Hepatocyte (in vitro differentiated cells): ENCODE measurements around the gene KIF27.

ENCODE experiments used
- EZH2 ChIP-seq: fragments of 200-600 bp; sonication (generic); IDR thresholded peaks from 2 replicates; pipeline ENCODE4 v1.6.1; 2016; ENCODE audit warnings: antibody characterized with exemption, mild to moderate bottlenecking, borderline replicate concordance
- EZH2phosphoT487 ChIP-seq: fragments of 200-600 bp; sonication (generic); IDR thresholded peaks from one replicate; pipeline ENCODE4 v1.6.1; 2018; ENCODE audit warnings: antibody characterized with exemption, mild to moderate bottlenecking, low read depth, moderate library complexity; ENCODE audit not compliant: unreplicated experiment, severe bottlenecking
- TF ChIP-seq, protein P1 (sequence below): fragments of 200-600 bp; sonication (generic); IDR thresholded peaks from 2 replicates; pipeline ENCODE4 v1.5.1; 2016; ENCODE audit warnings: antibody characterized with exemption, mild to moderate bottlenecking; ENCODE audit not compliant: poor library complexity

DNA sequence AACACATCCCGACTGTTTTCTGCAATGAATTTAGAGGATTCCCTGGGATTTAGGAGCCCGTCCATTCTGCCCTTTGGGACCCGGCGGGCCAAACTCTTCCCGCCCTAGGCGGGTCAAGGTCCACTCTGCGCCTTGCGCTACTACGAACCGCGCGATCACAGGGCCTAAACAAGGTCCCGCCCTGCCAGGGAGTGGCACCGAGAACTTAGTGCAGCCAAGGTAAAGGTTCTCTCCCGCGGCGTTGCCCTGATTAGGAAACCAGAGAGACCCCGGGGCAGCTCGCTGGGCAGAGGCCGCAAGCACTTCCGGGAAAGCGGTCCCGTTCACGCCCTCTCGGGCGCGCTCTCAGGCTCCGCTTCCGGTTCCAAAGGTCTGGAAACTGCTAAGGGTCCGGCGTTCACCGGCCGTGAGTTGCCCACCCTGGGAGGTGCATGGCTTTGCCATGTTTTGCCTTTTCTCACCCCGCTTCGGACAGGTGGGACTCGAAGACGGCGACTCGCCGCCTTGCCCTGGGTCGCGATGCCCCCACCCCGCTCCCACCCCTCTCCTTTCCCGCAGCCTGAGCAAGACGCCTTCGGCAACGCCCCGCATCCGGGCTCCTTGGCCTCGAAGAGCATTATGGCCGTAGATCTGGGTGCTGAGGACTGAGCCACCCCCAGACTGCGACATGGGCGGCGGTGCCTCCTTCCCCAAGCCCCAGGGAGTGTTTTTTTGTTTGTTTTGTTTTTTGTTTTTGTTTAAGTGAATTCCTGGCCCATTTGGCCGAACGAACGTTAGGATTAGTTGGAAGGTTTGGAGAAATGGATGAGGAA, 35.4 kb upstream of the KIF27 start:
- TF ChIP-seq, protein P1, sequence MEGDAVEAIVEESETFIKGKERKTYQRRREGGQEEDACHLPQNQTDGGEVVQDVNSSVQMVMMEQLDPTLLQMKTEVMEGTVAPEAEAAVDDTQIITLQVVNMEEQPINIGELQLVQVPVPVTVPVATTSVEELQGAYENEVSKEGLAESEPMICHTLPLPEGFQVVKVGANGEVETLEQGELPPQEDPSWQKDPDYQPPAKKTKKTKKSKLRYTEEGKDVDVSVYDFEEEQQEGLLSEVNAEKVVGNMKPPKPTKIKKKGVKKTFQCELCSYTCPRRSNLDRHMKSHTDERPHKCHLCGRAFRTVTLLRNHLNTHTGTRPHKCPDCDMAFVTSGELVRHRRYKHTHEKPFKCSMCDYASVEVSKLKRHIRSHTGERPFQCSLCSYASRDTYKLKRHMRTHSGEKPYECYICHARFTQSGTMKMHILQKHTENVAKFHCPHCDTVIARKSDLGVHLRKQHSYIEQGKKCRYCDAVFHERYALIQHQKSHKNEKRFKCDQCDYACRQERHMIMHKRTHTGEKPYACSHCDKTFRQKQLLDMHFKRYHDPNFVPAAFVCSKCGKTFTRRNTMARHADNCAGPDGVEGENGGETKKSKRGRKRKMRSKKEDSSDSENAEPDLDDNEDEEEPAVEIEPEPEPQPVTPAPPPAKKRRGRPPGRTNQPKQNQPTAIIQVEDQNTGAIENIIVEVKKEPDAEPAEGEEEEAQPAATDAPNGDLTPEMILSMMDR = no peak
- no peak for TF ChIP-seq EZH2
- TF ChIP-seq EZH2phosphoT487 = no peak
